ENCODE results near the gene APOC3.
A peak's percentile ranks its signal among the peaks of the same experiment; 100 is the strongest.

The APOC3 gene

DNA sequence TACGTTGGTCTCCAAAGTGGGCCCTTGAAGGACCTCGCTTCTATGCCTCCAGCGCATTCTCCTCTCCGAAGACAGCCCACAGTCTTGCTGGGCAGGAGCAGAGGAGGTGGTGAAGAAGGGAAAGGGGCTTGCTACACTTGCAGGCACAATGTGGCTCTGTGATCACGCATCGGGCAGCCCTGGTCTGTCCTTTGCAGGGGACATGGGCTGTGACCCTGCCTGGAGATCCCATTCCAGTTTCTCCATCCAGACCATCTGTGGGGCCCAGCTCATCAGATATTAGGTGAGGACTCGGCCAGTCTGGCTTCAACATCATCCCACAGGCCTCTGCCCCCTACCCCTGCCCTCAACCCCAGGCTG is 6.9 kb downstream of the APOC3 start:
- Histone ChIP-seq H4K20me1 (ENCODE audit: insufficient read depth) (no peaks in the 10 kb centered on the region), H3K36me3 (ENCODE audit: insufficient read depth) (no peaks in the 10 kb centered on the region), H2AFZ (ENCODE audit: low read depth) (no peak overlapping the region), H3K79me2 (ENCODE audit: insufficient read depth, low read depth) (no peaks in the 10 kb centered on the region), H3K4me1 (ENCODE audit: low read depth, poor library complexity, severe bottlenecking) (peaks cover 32% of the 10 kb centered on the region), H3K9ac (no peak overlapping the region), H3K4me3 (IDR thresholded peaks at IDR 0.05; ENCODE audit: insufficient read depth, low read depth, low read length) (no peak overlapping the region), H3K27ac (no peak overlapping the region), H3K27me3 (ENCODE audit: insufficient read depth, low read depth) (no peaks in the 10 kb centered on the region), H3K4me2 (no peak overlapping the region)
- TF ChIP-seq CTCF (conservative IDR thresholded peaks at IDR 0.05; ENCODE audit: low read depth, low read length): no peak

DNA sequence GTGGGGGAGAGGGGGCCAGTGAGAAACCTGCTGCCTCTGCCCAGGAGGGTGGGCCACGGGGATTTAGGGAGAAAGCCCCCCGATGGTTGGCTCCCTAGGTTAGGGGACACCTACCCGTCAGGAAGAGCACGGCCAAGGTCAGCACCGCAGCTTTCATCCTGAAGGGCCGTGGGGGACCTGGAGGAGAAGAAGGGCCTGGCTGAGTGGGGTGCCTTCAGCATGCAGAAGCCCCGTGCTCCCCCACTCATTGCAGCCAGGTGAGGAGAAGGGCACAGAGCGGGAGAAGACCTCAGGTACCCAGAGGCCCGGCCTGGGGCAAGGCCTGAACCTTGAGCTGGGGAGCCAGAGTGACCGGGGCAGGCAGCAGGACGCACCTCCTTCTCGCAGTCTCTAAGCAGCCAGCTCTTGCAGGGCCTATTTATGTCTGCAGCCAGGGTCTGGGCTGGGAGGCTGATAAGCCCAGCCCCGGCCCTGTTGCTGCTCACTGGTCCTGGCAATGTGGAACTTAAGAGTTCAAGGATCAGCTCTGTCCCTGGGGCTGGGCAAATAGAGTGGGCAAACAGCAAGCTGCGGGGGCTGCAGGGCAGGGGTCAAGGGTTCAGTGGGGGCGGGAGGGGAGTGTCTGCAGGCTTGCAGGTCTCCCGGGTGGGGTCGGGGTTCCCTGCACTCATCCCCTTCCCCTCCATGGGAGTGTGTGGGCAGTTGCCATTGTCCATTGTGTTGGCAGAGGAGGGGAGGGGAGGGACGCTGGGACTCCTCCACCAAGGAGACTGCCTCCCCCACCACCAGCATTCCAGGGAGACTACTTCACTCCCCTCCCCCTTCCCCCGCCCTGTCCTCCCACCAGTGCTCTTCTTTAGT is 7.8 kb downstream of the APOC3 start, which contains the start of gene APOA1:
TSS of gene APOA1 (minus strand) at position 392 of the 861 bp plus-strand sequence. CDS start at position 157, 235 bp downstream.
- no peak within 1 kb of the TSS for H3K27ac ChIP-seq
- TF ChIP-seq CTCF (conservative IDR thresholded peaks at IDR 0.05; ENCODE audit: low read depth, low read length): no peak
- H3K9ac ChIP-seq: no peak within 1 kb of the TSS
- H3K4me2 ChIP-seq: no peak within 1 kb of the TSS
- H3K27me3 ChIP-seq (ENCODE audit: insufficient read depth, low read depth): no peaks in the 10 kb centered on the region
- no peaks in the 10 kb centered on the region for H4K20me1 ChIP-seq (ENCODE audit: insufficient read depth)
- peaks cover 32% of the 10 kb centered on the region for H3K4me1 ChIP-seq (ENCODE audit: low read depth, poor library complexity, severe bottlenecking)
- no peak within 1 kb of the TSS for H2AFZ ChIP-seq (ENCODE audit: low read depth)
- H3K4me3 ChIP-seq (IDR thresholded peaks at IDR 0.05; ENCODE audit: insufficient read depth, low read depth, low read length): no peak within 1 kb of the TSS
- no peaks in the 10 kb centered on the region for H3K36me3 ChIP-seq (ENCODE audit: insufficient read depth)
- H3K79me2 ChIP-seq (ENCODE audit: insufficient read depth, low read depth): no peaks in the 10 kb centered on the region

DNA sequence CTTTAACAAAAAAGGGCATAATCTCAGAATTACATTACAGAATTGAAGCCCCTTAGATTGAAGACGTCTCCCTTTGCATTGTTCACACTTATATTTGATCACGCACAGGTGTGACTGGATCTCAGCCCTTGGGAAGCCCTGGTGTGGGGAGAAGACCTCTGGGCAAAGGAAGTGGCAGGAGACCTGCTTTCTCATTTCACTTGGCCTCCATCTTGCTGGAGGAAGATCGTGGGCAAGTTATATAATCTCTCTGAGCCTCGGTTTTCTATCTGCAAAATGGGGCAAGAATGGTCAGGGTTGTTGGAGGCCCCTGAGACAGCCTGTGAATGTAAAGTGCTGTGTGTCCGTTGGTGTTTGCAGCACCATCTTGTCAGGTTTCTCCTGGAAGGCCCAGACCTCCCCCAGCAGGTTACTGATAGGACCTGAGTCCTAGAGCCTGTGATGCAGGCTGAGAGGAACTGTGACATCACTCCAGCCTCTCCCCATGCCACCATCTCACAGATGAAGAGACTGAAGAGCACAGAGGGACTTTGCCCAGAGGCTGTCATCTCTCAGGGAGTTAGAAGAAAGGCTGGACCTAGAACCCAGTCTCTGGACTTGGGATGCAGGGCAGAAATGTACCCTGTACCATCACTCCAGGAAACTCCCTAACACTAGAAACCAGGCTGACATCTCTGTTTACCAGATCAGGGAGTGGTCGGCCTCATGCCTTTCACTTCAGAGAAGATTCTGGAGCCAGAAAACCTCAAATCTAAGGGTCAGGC is 8.8 kb downstream of the APOC3 start:
- Histone ChIP-seq H3K27ac (no peak overlapping the region), H3K79me2 (ENCODE audit: insufficient read depth, low read depth) (no peaks in the 10 kb centered on the region), H3K4me2 (peak overlapping the region; percentile 48; the same call in 1 of the 2 replicates), H3K4me1 (ENCODE audit: low read depth, poor library complexity, severe bottlenecking) (peaks cover 32% of the 10 kb centered on the region), H3K4me3 (IDR thresholded peaks at IDR 0.05; ENCODE audit: insufficient read depth, low read depth, low read length) (no peak overlapping the region), H4K20me1 (ENCODE audit: insufficient read depth) (no peaks in the 10 kb centered on the region), H3K36me3 (ENCODE audit: insufficient read depth) (no peaks in the 10 kb centered on the region), H2AFZ (ENCODE audit: low read depth) (no peak overlapping the region), H3K9ac (no peak overlapping the region), H3K27me3 (ENCODE audit: insufficient read depth, low read depth) (no peaks in the 10 kb centered on the region)
- TF ChIP-seq CTCF (conservative IDR thresholded peaks at IDR 0.05; ENCODE audit: low read depth, low read length): no peak

DNA sequence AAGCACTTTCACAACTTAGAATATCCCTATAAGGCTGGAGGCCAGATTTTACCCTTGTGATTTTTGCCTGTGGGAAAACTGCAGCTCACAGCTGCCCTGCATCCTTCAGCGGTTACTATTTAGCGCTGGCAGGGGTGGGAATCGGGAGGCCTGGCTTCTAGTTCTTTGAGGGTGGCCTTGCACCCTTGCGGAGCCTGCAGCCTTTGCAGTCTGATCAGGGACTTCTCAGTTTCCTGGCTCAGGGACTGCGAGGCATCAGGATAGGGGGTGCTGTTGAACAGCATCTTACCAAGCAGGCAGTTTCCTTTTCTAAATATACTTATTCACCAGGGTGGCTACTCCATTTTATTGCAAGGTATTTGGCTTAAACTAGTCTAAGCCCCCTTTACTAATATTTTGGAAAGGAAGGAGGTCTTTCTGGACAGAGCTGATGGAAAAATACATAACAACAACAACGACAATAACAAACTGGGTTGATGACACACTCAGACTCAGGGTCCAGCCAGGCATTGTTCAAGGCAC is 10.6 kb downstream of the APOC3 start:
- H3K36me3 ChIP-seq (ENCODE audit: insufficient read depth): no peaks in the 10 kb centered on the region

More for the DNA sequence above, 10.6 kb downstream of the APOC3 start:
- Histone ChIP-seq H3K9ac (no peak overlapping the region), H3K4me1 (ENCODE audit: low read depth, poor library complexity, severe bottlenecking) (peaks cover 32% of the 10 kb centered on the region), H3K4me2 (peak overlapping the region; percentile 48; the same call in 1 of the 2 replicates), H3K27ac (peak overlapping the region; percentile 48; the same call in 1 of the 2 replicates), H3K27me3 (ENCODE audit: insufficient read depth, low read depth) (no peaks in the 10 kb centered on the region), H4K20me1 (ENCODE audit: insufficient read depth) (no peaks in the 10 kb centered on the region), H3K4me3 (IDR thresholded peaks at IDR 0.05; ENCODE audit: insufficient read depth, low read depth, low read length) (no peak overlapping the region), H3K79me2 (ENCODE audit: insufficient read depth, low read depth) (no peaks in the 10 kb centered on the region), H2AFZ (ENCODE audit: low read depth) (no peak overlapping the region)
- 0 out of 2 replicates have a peak, but pooled peaks have one; percentile 16 for TF ChIP-seq CTCF (conservative IDR thresholded peaks at IDR 0.05; ENCODE audit: low read depth, low read length)

All from KMS-11 (cell line).